KMS-11 (cell line): ENCODE results near the gene CDK14.
"Not testable (repeated sequence)": the region's sequence is repeated elsewhere in the genome, so short reads cannot be mapped to it uniquely, and the experiment has no call there.

Source experiments
- H2AFZ ChIP-seq: fragments of 200-600 bp; sonication (generic); 2 replicates; pipeline ENCODE4 v1.6.1; 2016; ENCODE audit warnings: antibody characterized with exemption, mixed run types, low read depth
- H3K27ac ChIP-seq: fragments of 200-600 bp; sonication (generic); 2 replicates; pipeline ENCODE4 v1.6.1; 2016; ENCODE audit warnings: mild to moderate bottlenecking, mixed run types
- H3K27me3 ChIP-seq: fragments of 200-600 bp; sonication (generic); 2 replicates; pipeline ENCODE4 v1.6.1; 2017; ENCODE audit warnings: mild to moderate bottlenecking, low read depth, mixed run types, moderate library complexity; ENCODE audit not compliant: insufficient read depth
- H3K36me3 ChIP-seq: fragments of 200-600 bp; sonication (generic); 2 replicates; pipeline ENCODE4 v1.6.1; 2017; ENCODE audit warnings: mild to moderate bottlenecking, mixed run types; ENCODE audit not compliant: insufficient read depth
- H3K4me1 ChIP-seq: fragments of 200-600 bp; sonication (generic); 2 replicates; pipeline ENCODE4 v1.6.1; 2016; ENCODE audit warnings: mild to moderate bottlenecking, low read depth, mixed run types; ENCODE audit not compliant: poor library complexity, severe bottlenecking
- H3K4me2 ChIP-seq: fragments of 200-600 bp; sonication (generic); 2 replicates; pipeline ENCODE4 v1.7.0; 2016; ENCODE audit warnings: mild to moderate bottlenecking, mixed run types
- H3K4me3 ChIP-seq: fragments of 200-600 bp; sonication (generic); IDR thresholded peaks from 2 replicates; pipeline ENCODE4 v1.6.1; 2017; ENCODE audit warnings: low read depth, low read length, mixed read lengths; ENCODE audit not compliant: insufficient read depth
- H3K79me2 ChIP-seq: fragments of 200-600 bp; sonication (generic); 2 replicates; pipeline ENCODE4 v1.6.1; 2016; ENCODE audit warnings: low read depth, mixed run types; ENCODE audit not compliant: insufficient read depth
- H3K9ac ChIP-seq: fragments of 200-600 bp; sonication (generic); 2 replicates; pipeline ENCODE4 v1.6.1; 2016; ENCODE audit warnings: mild to moderate bottlenecking, mixed run types
- H4K20me1 ChIP-seq: fragments of 200-600 bp; sonication (generic); 2 replicates; pipeline ENCODE4 v1.6.1; 2016; ENCODE audit warnings: mild to moderate bottlenecking, mixed run types; ENCODE audit not compliant: insufficient read depth
- TF ChIP-seq, protein P1 (sequence below): fragments of 200-600 bp; sonication (generic); conservative IDR thresholded peaks from 2 replicates; pipeline ENCODE4 v1.6.1; 2017; ENCODE audit warnings: low read depth, mild to moderate bottlenecking, antibody characterized with exemption, low read length, moderate library complexity, mixed read lengths

The CDK14 gene

GRCh38 chr7:90792301-90792700, 196.2 kb downstream of the CDK14 start:
- Histone ChIP-seq H3K4me2 (no peak overlapping the region), H3K4me1 (no peaks in the 10 kb centered on the region), H3K79me2 (peaks cover 86% of the 10 kb centered on the region), H2AFZ (no peak overlapping the region), H4K20me1 (0 out of 2 replicates have a peak, but pooled peaks cover 11% of the 10 kb centered on the region), H3K27me3 (no peaks in the 10 kb centered on the region), H3K9ac (no peak overlapping the region), H3K36me3 (peaks cover 8% of the 10 kb centered on the region), H3K4me3 (no peak overlapping the region), H3K27ac (no peak overlapping the region)
- TF ChIP-seq, protein P1, sequence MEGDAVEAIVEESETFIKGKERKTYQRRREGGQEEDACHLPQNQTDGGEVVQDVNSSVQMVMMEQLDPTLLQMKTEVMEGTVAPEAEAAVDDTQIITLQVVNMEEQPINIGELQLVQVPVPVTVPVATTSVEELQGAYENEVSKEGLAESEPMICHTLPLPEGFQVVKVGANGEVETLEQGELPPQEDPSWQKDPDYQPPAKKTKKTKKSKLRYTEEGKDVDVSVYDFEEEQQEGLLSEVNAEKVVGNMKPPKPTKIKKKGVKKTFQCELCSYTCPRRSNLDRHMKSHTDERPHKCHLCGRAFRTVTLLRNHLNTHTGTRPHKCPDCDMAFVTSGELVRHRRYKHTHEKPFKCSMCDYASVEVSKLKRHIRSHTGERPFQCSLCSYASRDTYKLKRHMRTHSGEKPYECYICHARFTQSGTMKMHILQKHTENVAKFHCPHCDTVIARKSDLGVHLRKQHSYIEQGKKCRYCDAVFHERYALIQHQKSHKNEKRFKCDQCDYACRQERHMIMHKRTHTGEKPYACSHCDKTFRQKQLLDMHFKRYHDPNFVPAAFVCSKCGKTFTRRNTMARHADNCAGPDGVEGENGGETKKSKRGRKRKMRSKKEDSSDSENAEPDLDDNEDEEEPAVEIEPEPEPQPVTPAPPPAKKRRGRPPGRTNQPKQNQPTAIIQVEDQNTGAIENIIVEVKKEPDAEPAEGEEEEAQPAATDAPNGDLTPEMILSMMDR: no peak

- H3K36me3 ChIP-seq: peaks cover 14% of the 10 kb centered on the region
- not testable (repeated sequence) for H3K9ac ChIP-seq, H2AFZ ChIP-seq, H3K4me3 ChIP-seq, H3K4me2 ChIP-seq, H3K27me3 ChIP-seq, H3K4me1 ChIP-seq, H3K27ac ChIP-seq
- 0 out of 2 replicates have a peak, but pooled peaks cover 11% of the 10 kb centered on the region for H4K20me1 ChIP-seq
- H3K79me2 ChIP-seq: peaks cover 86% of the 10 kb centered on the region
These were observed 198.1 kb downstream of the CDK14 start for GRCh38 chr7:90794234-90794633.

- peaks cover 13% of the 10 kb centered on the region; the same call in 1 of the 2 replicates for H4K20me1 ChIP-seq
- H3K27me3 ChIP-seq: no peaks in the 10 kb centered on the region
- no peak overlapping the region for H3K4me3 ChIP-seq
- no peak overlapping the region for H3K4me2 ChIP-seq
- no peak overlapping the region for H3K27ac ChIP-seq
- no peak overlapping the region for H3K9ac ChIP-seq
- TF ChIP-seq, protein P1: no peak
- no peaks in the 10 kb centered on the region for H3K4me1 ChIP-seq
- peaks cover 7% of the 10 kb centered on the region; the same call in 1 of the 2 replicates for H3K36me3 ChIP-seq
- no peak overlapping the region for H2AFZ ChIP-seq
- H3K79me2 ChIP-seq: peaks cover 89% of the 10 kb centered on the region
These were observed 201.5 kb downstream of the CDK14 start for GRCh38 chr7:90797596-90797995.

GRCh38 chr7:90804370-90804769, 208.2 kb downstream of the CDK14 start:
- H3K79me2 ChIP-seq: peaks cover 48% of the 10 kb centered on the region

DNA sequence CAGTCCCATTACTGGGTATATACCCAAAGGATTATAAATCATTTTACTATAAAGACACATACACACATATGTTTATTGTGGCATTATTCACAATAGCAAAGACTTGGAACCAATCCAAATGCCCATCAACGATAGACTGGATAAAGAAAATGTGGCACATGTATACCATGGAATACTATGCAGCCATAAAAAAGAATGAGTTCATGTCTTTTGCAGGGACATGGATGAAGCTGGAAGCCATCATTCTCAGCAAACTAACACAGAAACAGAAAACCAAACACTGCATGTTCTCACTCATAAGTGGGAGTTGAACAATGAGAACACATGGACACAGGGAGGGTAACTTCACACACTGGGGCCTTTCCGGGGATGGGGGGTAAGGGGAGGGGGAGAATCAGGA, 219.4 kb downstream of the CDK14 start:
- H3K4me3 ChIP-seq, H4K20me1 ChIP-seq, H3K27ac ChIP-seq, H3K9ac ChIP-seq, H3K36me3 ChIP-seq, H2AFZ ChIP-seq, H3K4me2 ChIP-seq, H3K27me3 ChIP-seq: not testable (repeated sequence)
- peaks cover 44% of the 10 kb centered on the region for H3K4me1 ChIP-seq
- H3K79me2 ChIP-seq: peaks cover 43% of the 10 kb centered on the region

More at GRCh38 chr7:90804370-90804769, 208.2 kb downstream of the CDK14 start:
- Histone ChIP-seq H3K4me1 (no peaks in the 10 kb centered on the region), H3K4me3 (no peak overlapping the region), H2AFZ (no peak overlapping the region), H4K20me1 (peaks cover 11% of the 10 kb centered on the region; the same call in 1 of the 2 replicates), H3K27me3 (no peaks in the 10 kb centered on the region), H3K27ac (no peak overlapping the region), H3K9ac (no peak overlapping the region), H3K4me2 (no peak overlapping the region), H3K36me3 (peaks cover 6% of the 10 kb centered on the region; the same call in 1 of the 2 replicates)
- TF ChIP-seq, protein P1: no peak
